Measurements from ENCODE around the gene VGLL2. TPM values are rescaled to one million over a fixed set of nuclear protein-coding genes. Genes with fewer than 3 reads are reported as not detected.

VGLL2 gene
- total RNA-seq = not detected in 2 replicates

GRCh38 chr6:117265410-117266256, at the start of gene VGLL2:
Gene VGLL2 (plus strand): TSS chr6:117265558. CDS start chr6:117265764, 206 bp downstream.

Other genes with a start within 250 kb of the VGLL2 start
- 0.24 TPM in 1 of 2 replicates, not detected in the other for gene ROS1, start 160.4 kb downstream of the VGLL2 start, total RNA-seq
- gene DCBLD1, start 217.1 kb downstream of the VGLL2 start, total RNA-seq = 8.6 and 13.5 TPM in 2 replicates

Data from cardiac ventricle fibroblast (primary cell).